ENCODE results near the gene GPRIN3. TPM values are rescaled to one million over a fixed set of nuclear protein-coding genes. Genes with fewer than 3 reads are reported as not detected.

GPRIN3 gene
- total RNA-seq, 1 donor from 2014 or later: not detected

DNA sequence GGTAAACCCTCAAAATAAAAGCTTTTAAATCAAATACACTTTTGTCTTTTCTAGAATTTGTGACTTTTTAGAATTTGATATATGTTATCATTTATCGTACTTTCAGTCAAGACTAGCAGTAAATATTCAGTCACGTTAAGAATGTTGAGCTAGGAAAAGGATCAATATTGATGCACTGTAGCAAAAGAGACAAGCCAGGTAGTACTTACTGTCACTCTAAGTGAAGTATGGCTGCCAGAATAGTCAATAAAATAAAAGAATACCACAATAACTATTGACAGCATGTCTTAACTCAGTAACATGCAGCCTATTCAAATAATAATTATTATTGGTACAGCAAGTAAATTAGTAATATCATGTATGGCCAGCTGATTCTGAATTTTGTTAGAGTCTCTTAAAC lies 43.6 kb upstream of the GPRIN3 start:
- Histone ChIP-seq H3K36me3 (ENCODE audit: control insufficient read depth, insufficient read depth, low read length) (no peaks in the 10 kb centered on the region), H3K4me3 (ENCODE audit: low read depth, low read length) (no peak overlapping the region), H3K27me3 (ENCODE audit: control insufficient read depth, insufficient read depth, low read length) (no peaks in the 10 kb centered on the region)
- FAIRE-seq: no peak
- DNase-seq (ENCODE audit: low read depth): no peak
- TF ChIP-seq, protein P1, sequence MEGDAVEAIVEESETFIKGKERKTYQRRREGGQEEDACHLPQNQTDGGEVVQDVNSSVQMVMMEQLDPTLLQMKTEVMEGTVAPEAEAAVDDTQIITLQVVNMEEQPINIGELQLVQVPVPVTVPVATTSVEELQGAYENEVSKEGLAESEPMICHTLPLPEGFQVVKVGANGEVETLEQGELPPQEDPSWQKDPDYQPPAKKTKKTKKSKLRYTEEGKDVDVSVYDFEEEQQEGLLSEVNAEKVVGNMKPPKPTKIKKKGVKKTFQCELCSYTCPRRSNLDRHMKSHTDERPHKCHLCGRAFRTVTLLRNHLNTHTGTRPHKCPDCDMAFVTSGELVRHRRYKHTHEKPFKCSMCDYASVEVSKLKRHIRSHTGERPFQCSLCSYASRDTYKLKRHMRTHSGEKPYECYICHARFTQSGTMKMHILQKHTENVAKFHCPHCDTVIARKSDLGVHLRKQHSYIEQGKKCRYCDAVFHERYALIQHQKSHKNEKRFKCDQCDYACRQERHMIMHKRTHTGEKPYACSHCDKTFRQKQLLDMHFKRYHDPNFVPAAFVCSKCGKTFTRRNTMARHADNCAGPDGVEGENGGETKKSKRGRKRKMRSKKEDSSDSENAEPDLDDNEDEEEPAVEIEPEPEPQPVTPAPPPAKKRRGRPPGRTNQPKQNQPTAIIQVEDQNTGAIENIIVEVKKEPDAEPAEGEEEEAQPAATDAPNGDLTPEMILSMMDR (IDR thresholded peaks at IDR 0.05; ENCODE audit: insufficient read depth, low read length, severe bottlenecking): no peak

DNA sequence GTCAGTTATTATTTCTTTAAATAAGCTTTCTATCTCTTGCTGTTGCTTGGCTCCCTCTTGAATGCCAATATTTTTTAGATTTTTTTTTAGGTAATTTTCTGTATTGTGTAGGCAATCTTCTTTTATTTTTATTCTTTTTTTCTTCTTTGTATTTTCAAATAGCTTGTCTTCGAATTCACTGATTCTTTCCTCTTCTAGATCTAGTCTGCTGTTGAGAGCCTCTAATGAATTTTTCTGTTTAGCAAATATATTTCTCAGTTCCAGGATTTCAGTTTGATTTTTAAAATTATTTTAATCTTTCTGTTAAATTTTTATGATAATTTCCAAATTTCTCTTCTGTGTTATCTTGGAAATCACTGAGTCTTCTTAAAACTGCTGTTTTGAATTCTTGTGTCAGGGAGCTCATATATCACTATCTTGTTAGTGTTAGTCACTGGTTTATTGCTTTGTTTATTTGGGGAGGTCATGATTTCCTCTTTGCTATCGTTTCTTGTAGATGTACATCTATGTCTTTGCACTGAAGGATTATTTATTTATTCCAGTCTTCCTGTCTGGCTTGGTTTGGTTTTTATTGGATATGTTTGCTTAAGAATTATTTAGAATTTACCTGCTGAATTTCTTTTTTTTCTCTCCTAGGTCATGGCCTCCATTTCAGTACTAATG lies 39.9 kb upstream of the GPRIN3 start:
- TF ChIP-seq, protein P1 (IDR thresholded peaks at IDR 0.05; ENCODE audit: insufficient read depth, low read length, severe bottlenecking): no peak
- Histone ChIP-seq H3K27me3 (ENCODE audit: control insufficient read depth, insufficient read depth, low read length) (no peaks in the 10 kb centered on the region), H3K36me3 (ENCODE audit: control insufficient read depth, insufficient read depth, low read length) (no peaks in the 10 kb centered on the region), H3K4me3 (ENCODE audit: low read depth, low read length) (no peak overlapping the region)
- DNase-seq (ENCODE audit: low read depth): no peak
- FAIRE-seq: no peak

DNA sequence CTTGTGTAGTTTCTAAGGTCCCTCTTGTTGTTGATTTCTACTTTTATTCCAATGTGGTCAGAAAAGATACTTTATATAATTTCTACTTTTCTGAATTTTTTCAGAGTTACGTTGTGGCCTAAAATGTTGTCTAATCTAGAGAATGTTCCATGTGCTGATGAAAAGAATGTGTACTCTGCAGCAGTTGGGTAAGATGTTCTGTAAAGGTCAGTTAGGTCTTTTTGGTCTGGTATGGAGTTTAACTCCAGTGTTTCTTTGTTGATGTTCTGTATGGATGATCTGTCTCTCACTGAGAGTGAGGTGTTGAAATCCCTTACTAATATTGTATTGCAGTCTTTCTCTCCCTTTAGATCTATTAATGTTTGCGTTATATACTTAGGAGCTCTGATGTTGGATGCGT lies 37.0 kb upstream of the GPRIN3 start:
- no peak for FAIRE-seq
- TF ChIP-seq, protein P1 (IDR thresholded peaks at IDR 0.05; ENCODE audit: insufficient read depth, low read length, severe bottlenecking): no peak
- no peaks in the 10 kb centered on the region for H3K27me3 ChIP-seq (ENCODE audit: control insufficient read depth, insufficient read depth, low read length)
- DNase-seq (ENCODE audit: low read depth): no peak
- H3K36me3 ChIP-seq (ENCODE audit: control insufficient read depth, insufficient read depth, low read length): no peaks in the 10 kb centered on the region
- no peak overlapping the region for H3K4me3 ChIP-seq (ENCODE audit: low read depth, low read length)

DNA sequence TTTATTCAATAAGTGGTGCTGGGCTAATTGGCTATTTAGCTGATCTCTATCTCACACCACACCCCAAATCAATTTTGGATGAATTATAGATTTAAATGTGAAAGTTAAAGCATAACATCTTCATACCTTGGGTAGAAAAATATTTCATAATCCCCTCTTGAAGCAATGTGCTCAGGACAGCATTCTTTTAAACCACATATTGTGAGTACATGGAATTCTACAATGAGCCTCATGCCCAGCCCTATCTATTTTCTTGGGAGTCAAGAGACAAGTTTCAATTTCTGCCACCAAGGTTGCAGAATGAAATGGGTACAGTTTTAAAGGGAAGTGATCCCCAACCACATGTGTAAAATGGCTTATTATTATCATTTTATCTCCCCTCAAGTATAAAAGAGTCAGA lies 30.6 kb upstream of the GPRIN3 start:
- TF ChIP-seq, protein P1 (IDR thresholded peaks at IDR 0.05; ENCODE audit: insufficient read depth, low read length, severe bottlenecking): no peak
- no peak overlapping the region for H3K4me3 ChIP-seq (ENCODE audit: low read depth, low read length)
- DNase-seq (ENCODE audit: low read depth) (no peak), FAIRE-seq (no peak)
- no peaks in the 10 kb centered on the region for H3K36me3 ChIP-seq (ENCODE audit: control insufficient read depth, insufficient read depth, low read length)
- H3K27me3 ChIP-seq (ENCODE audit: control insufficient read depth, insufficient read depth, low read length): no peaks in the 10 kb centered on the region

DNA sequence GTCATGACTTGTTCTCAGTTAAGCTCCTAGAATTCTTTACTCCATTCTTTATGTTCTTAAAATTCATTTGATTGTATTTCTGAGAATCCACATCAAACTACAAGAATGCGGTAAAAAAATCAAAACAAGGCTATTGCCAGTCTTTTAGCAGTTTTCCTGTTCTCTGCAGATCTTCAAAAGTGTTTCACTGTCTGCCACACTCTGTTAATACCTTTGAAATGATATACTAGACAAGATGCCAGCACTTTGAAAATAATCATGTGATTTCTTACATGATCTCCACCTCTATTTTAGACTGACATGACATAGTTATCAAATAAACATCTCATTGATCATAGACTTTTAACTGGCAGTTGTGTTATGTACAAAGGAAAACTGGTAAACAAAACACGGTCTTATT lies 30.1 kb upstream of the GPRIN3 start:
- H3K36me3 ChIP-seq (ENCODE audit: control insufficient read depth, insufficient read depth, low read length): no peaks in the 10 kb centered on the region
- FAIRE-seq: no peak

More for the DNA sequence above, 30.1 kb upstream of the GPRIN3 start:
- H3K27me3 ChIP-seq (ENCODE audit: control insufficient read depth, insufficient read depth, low read length): no peaks in the 10 kb centered on the region
- no peak for DNase-seq (ENCODE audit: low read depth)
- no peak overlapping the region for H3K4me3 ChIP-seq (ENCODE audit: low read depth, low read length)
- TF ChIP-seq, protein P1 (IDR thresholded peaks at IDR 0.05; ENCODE audit: insufficient read depth, low read length, severe bottlenecking): no peak
